DOHH2 (cell line): ENCODE results near the gene GGA1.
"Not testable (repeated sequence)": the region's sequence is repeated elsewhere in the genome, so short reads cannot be mapped to it uniquely, and the experiment has no call there.

Source experiments
- H3F3A ChIP-seq: fragments of 200-600 bp; sonication (generic), shearing (Covaris generic); 2 replicates; pipeline ENCODE4 v1.6.0; 2016; ENCODE audit warnings: antibody characterized with exemption, mild to moderate bottlenecking; ENCODE audit not compliant: control insufficient read depth, insufficient read depth
- H3K27ac ChIP-seq: fragments of 200-600 bp; sonication (generic); 2 replicates; pipeline ENCODE4 v1.5.1; 2014; ENCODE audit warnings: low read depth, mild to moderate bottlenecking, low read length, moderate library complexity
- H3K27me3 ChIP-seq: fragments of 200-600 bp; sonication (generic); 2 replicates; pipeline ENCODE4 v1.6.1; 2014; ENCODE audit warnings: mild to moderate bottlenecking, low read length, mixed read lengths; ENCODE audit not compliant: control insufficient read depth
- H3K36me3 ChIP-seq: fragments of 200-600 bp; sonication (generic); 2 replicates; pipeline ENCODE4 v1.6.1; 2014; ENCODE audit warnings: mild to moderate bottlenecking, low read length, moderate library complexity, mixed read lengths; ENCODE audit not compliant: control insufficient read depth
- H3K4me1 ChIP-seq: fragments of 200-600 bp; sonication (generic); 2 replicates; pipeline ENCODE4 v1.6.1; 2014; ENCODE audit warnings: mild to moderate bottlenecking, low read length, mixed read lengths; ENCODE audit not compliant: control insufficient read depth
- H3K4me2 ChIP-seq: fragments of 200-600 bp; sonication (generic); 2 replicates; pipeline ENCODE4 v1.6.0; 2014; ENCODE audit warnings: mild to moderate bottlenecking, low read length, moderate library complexity
- H3K4me3 ChIP-seq: fragments of 200-600 bp; sonication (generic); 2 replicates; pipeline ENCODE4 v1.5.1; 2014; ENCODE audit warnings: mild to moderate bottlenecking, low read length, mixed read lengths
- H3K79me2 ChIP-seq: fragments of 200-600 bp; sonication (generic); 2 replicates; pipeline ENCODE4 v1.6.1; 2014; ENCODE audit warnings: mild to moderate bottlenecking, low read length, mixed read lengths; ENCODE audit not compliant: control insufficient read depth
- H3K9me2 ChIP-seq: fragments of 200-600 bp; sonication (generic); replicated peaks from 2 replicates; pipeline ENCODE4 v1.6.1; 2014; ENCODE audit warnings: mild to moderate bottlenecking, low read length, mixed read lengths; ENCODE audit not compliant: control insufficient read depth
- H3K9me3 ChIP-seq: fragments of 200-600 bp; sonication (generic); 2 replicates; pipeline ENCODE4 v1.6.1; 2014; ENCODE audit warnings: antibody characterized with exemption, low read length, mixed read lengths; ENCODE audit not compliant: control insufficient read depth, insufficient read depth
- H4K20me1 ChIP-seq: fragments of 200-600 bp; sonication (generic); 2 replicates; pipeline ENCODE4 v1.6.0; 2014; ENCODE audit warnings: low read depth, mild to moderate bottlenecking, antibody characterized with exemption, low read length, moderate library complexity; ENCODE audit not compliant: control insufficient read depth, insufficient read depth
- CTCF ChIP-seq: fragments of 200-600 bp; sonication (generic); IDR thresholded peaks from one replicate; pipeline ENCODE4 v1.5.1; 2014; ENCODE audit warnings: antibody characterized with exemption, mild to moderate bottlenecking, low read depth, low read length; ENCODE audit not compliant: poor library complexity, severe bottlenecking
- EZH2phosphoT487 ChIP-seq: fragments of 200-600 bp; sonication (generic); IDR thresholded peaks from 2 replicates; pipeline ENCODE4 v1.6.1; 2017; ENCODE audit warnings: borderline replicate concordance, mild to moderate bottlenecking, antibody characterized with exemption, low read length, moderate library complexity, mixed read lengths

Gene GGA1

GRCh38 chr22:37607010-37607934 lies 1.4 kb upstream of the GGA1 start:
- Histone ChIP-seq H3F3A (peaks cover 11% of the 10 kb centered on the region), H3K36me3 (peaks cover 27% of the 10 kb centered on the region), H4K20me1 (no peaks in the 10 kb centered on the region), H3K9me2 (no peaks in the 10 kb centered on the region), H3K4me1 (peaks cover 42% of the 10 kb centered on the region), H3K79me2 (peaks cover 32% of the 10 kb centered on the region), H3K4me3 (peak overlapping the region; percentile 98), H3K9me3 (no peaks in the 10 kb centered on the region), H3K27ac (peak overlapping the region; percentile 95), H3K27me3 (peaks cover 7% of the 10 kb centered on the region; the same call in 1 of the 2 replicates), H3K4me2 (peak overlapping the region; percentile 95)
- TF ChIP-seq EZH2phosphoT487 (no peak), CTCF (peak; percentile 99)

- Histone ChIP-seq H3K4me2 (peak overlapping the region; percentile 95), H3K4me3 (peak overlapping the region; percentile 98), H3K27ac (peak overlapping the region; percentile 95), H4K20me1 (no peaks in the 10 kb centered on the region), H3K36me3 (peaks cover 31% of the 10 kb centered on the region), H3K9me2 (no peaks in the 10 kb centered on the region), H3F3A (peaks cover 11% of the 10 kb centered on the region), H3K79me2 (peaks cover 37% of the 10 kb centered on the region), H3K4me1 (peaks cover 42% of the 10 kb centered on the region), H3K9me3 (no peaks in the 10 kb centered on the region), H3K27me3 (0 out of 2 replicates have a peak, but pooled peaks cover 3% of the 10 kb centered on the region)
- TF ChIP-seq EZH2phosphoT487 (no peak), CTCF (no peak)
Observed at GRCh38 chr22:37607935-37608476, 628 bp upstream of the GGA1 start.

GRCh38 chr22:37609240-37610152 lies 862 bp downstream of the GGA1 start:
- peak overlapping the region; percentile 98 for H3K4me3 ChIP-seq
- H3K27me3 ChIP-seq = no peaks in the 10 kb centered on the region
- peaks cover 42% of the 10 kb centered on the region for H3K4me1 ChIP-seq
- no peaks in the 10 kb centered on the region for H4K20me1 ChIP-seq
- H3F3A ChIP-seq = peaks cover 11% of the 10 kb centered on the region
- H3K79me2 ChIP-seq = peaks cover 44% of the 10 kb centered on the region
- H3K36me3 ChIP-seq = peaks cover 41% of the 10 kb centered on the region
- H3K9me2 ChIP-seq = no peaks in the 10 kb centered on the region
- TF ChIP-seq EZH2phosphoT487 (no peak), CTCF (no peak)
- H3K9me3 ChIP-seq = no peaks in the 10 kb centered on the region
- H3K4me2 ChIP-seq = peak overlapping the region; percentile 95
- peak overlapping the region; percentile 95 for H3K27ac ChIP-seq

- not testable (repeated sequence) for H4K20me1 ChIP-seq, H3K9me3 ChIP-seq, H3K27me3 ChIP-seq, H3K9me2 ChIP-seq
- H3K4me3 ChIP-seq = peak overlapping the region; percentile 98
- peak overlapping the region; percentile 95 for H3K27ac ChIP-seq
- peaks cover 46% of the 10 kb centered on the region for H3K36me3 ChIP-seq
- H3K4me2 ChIP-seq = peak overlapping the region; percentile 95
- peaks cover 44% of the 10 kb centered on the region for H3K79me2 ChIP-seq
- H3F3A ChIP-seq = peaks cover 11% of the 10 kb centered on the region
- H3K4me1 ChIP-seq = peaks cover 38% of the 10 kb centered on the region
Observed at GRCh38 chr22:37610153-37610475, 1.5 kb downstream of the GGA1 start.
